OCI-LY1 (cell line): ENCODE results near the gene FERMT1.
"Not testable (repeated sequence)": the region's sequence is repeated elsewhere in the genome, so short reads cannot be mapped to it uniquely, and the experiment has no call there.

Experiments used
- H2AFZ ChIP-seq: fragments of 200-600 bp; sonication (generic), shearing (Covaris generic); 2 replicates; pipeline ENCODE4 v1.6.0; 2014; ENCODE audit warnings: antibody characterized with exemption, mild to moderate bottlenecking, low read length
- H3F3A ChIP-seq: fragments of 200-600 bp; sonication (generic), shearing (Covaris generic); 2 replicates; pipeline ENCODE4 v1.6.0; 2014; ENCODE audit warnings: mild to moderate bottlenecking, antibody characterized with exemption, low read length, moderate library complexity; ENCODE audit not compliant: insufficient read depth
- H3K27ac ChIP-seq: fragments of 200-600 bp; sonication (generic); 2 replicates; pipeline ENCODE4 v1.5.1; 2014; ENCODE audit warnings: low read length, mixed run types, mild to moderate bottlenecking, low read depth; ENCODE audit not compliant: poor library complexity, severe bottlenecking
- H3K27me3 ChIP-seq: fragments of 200-600 bp; sonication (generic); 2 replicates; pipeline ENCODE4 v1.6.0; 2014; ENCODE audit warnings: antibody characterized with exemption, mild to moderate bottlenecking, low read length, moderate library complexity; ENCODE audit not compliant: insufficient read depth
- H3K36me3 ChIP-seq: fragments of 200-600 bp; sonication (generic); 2 replicates; pipeline ENCODE4 v1.6.1; 2014; ENCODE audit warnings: mild to moderate bottlenecking, antibody characterized with exemption, low read length, moderate library complexity, mixed read lengths; ENCODE audit not compliant: insufficient read depth
- H3K4me1 ChIP-seq: fragments of 200-600 bp; sonication (generic); 2 replicates; pipeline ENCODE4 v1.5.1; 2014; ENCODE audit warnings: mild to moderate bottlenecking, low read length, moderate library complexity; ENCODE audit not compliant: insufficient read depth, severe bottlenecking
- H3K4me2 ChIP-seq: fragments of 200-600 bp; sonication (generic), shearing (Covaris generic); 2 replicates; pipeline ENCODE4 v1.6.1; 2014; ENCODE audit warnings: low read length
- H3K4me3 ChIP-seq: fragments of 200-600 bp; sonication (generic); 2 replicates; pipeline ENCODE4 v1.5.1; 2014; ENCODE audit warnings: low read length, low read depth, mild to moderate bottlenecking, mixed read lengths; ENCODE audit not compliant: poor library complexity, severe bottlenecking
- H3K79me2 ChIP-seq: fragments of 200-600 bp; shearing (Covaris generic); 2 replicates; pipeline ENCODE4 v1.6.1; 2016; ENCODE audit warnings: mixed run types, low read length, mixed read lengths; ENCODE audit not compliant: insufficient read depth
- H3K9ac ChIP-seq: fragments of 200-600 bp; sonication (generic), shearing (Covaris generic); 2 replicates; pipeline ENCODE4 v1.6.1; 2014; ENCODE audit warnings: mild to moderate bottlenecking, low read length, mixed read lengths
- H3K9me2 ChIP-seq: fragments of 200-600 bp; sonication (generic), shearing (Covaris generic); 2 replicates; pipeline ENCODE4 v1.6.1; 2014; ENCODE audit warnings: low read depth, mild to moderate bottlenecking, low read length, mixed read lengths
- H3K9me3 ChIP-seq: fragments of 200-600 bp; shearing (Covaris generic); 2 replicates; pipeline ENCODE4 v1.6.1; 2014; ENCODE audit warnings: low read length, mixed read lengths
- H4K20me1 ChIP-seq: fragments of 200-600 bp; sonication (generic), shearing (Covaris generic); 2 replicates; pipeline ENCODE4 v1.6.0; 2016; ENCODE audit warnings: mild to moderate bottlenecking, low read length; ENCODE audit not compliant: insufficient read depth
- CTCF ChIP-seq: fragments of 200-600 bp; sonication (generic), shearing (Covaris generic); IDR thresholded peaks from 2 replicates; pipeline ENCODE4 v1.5.1; 2017; ENCODE audit warnings: mild to moderate bottlenecking, antibody characterized with exemption, low read length, moderate library complexity, mixed read lengths
- EZH2 ChIP-seq: fragments of 200-600 bp; sonication (generic), shearing (Covaris generic); IDR thresholded peaks from 2 replicates; pipeline ENCODE4 v1.8.0; 2017; ENCODE audit warnings: borderline replicate concordance, mixed run types, mild to moderate bottlenecking, antibody characterized with exemption, low read length, moderate library complexity, mixed read lengths

Gene FERMT1

GRCh38 chr20:6115221-6115895, 7.5 kb downstream of the FERMT1 start:
- H3K36me3 ChIP-seq = no peaks in the 10 kb centered on the region

GRCh38 chr20:6114696-6115095, 8.1 kb downstream of the FERMT1 start:
- no peak for TF ChIP-seq CTCF
- TF ChIP-seq EZH2 = no peak
- H3K4me2 ChIP-seq = no peak overlapping the region
- no peak overlapping the region for H3K27ac ChIP-seq
- H4K20me1 ChIP-seq = no peaks in the 10 kb centered on the region
- H3K9me3 ChIP-seq = peaks cover 13% of the 10 kb centered on the region; the same call in 1 of the 2 replicates
- no peaks in the 10 kb centered on the region for H3F3A ChIP-seq
- no peaks in the 10 kb centered on the region for H3K4me1 ChIP-seq
- H3K4me3 ChIP-seq = no peak overlapping the region
- H3K36me3 ChIP-seq = no peaks in the 10 kb centered on the region
- H2AFZ ChIP-seq = no peak overlapping the region
- no peaks in the 10 kb centered on the region for H3K9me2 ChIP-seq
- no peak overlapping the region for H3K9ac ChIP-seq
- no peaks in the 10 kb centered on the region for H3K79me2 ChIP-seq
- no peaks in the 10 kb centered on the region for H3K27me3 ChIP-seq

More at GRCh38 chr20:6115221-6115895, 7.5 kb downstream of the FERMT1 start:
- no peak overlapping the region for H3K9ac ChIP-seq
- H3K9me2 ChIP-seq = no peaks in the 10 kb centered on the region
- H3F3A ChIP-seq = no peaks in the 10 kb centered on the region
- no peaks in the 10 kb centered on the region for H4K20me1 ChIP-seq
- H3K79me2 ChIP-seq = no peaks in the 10 kb centered on the region
- H2AFZ ChIP-seq = no peak overlapping the region
- no peak overlapping the region for H3K4me3 ChIP-seq
- H3K27ac ChIP-seq = no peak overlapping the region
- no peak for TF ChIP-seq EZH2
- TF ChIP-seq CTCF = no peak
- H3K4me2 ChIP-seq = no peak overlapping the region
- H3K27me3 ChIP-seq = no peaks in the 10 kb centered on the region
- peaks cover 13% of the 10 kb centered on the region; the same call in 1 of the 2 replicates for H3K9me3 ChIP-seq
- no peaks in the 10 kb centered on the region for H3K4me1 ChIP-seq

GRCh38 chr20:6113951-6114350, 8.9 kb downstream of the FERMT1 start:
- Histone ChIP-seq H3K36me3 (no peaks in the 10 kb centered on the region), H3K79me2 (no peaks in the 10 kb centered on the region), H3K27me3 (no peaks in the 10 kb centered on the region), H3K9me2 (no peaks in the 10 kb centered on the region), H3K4me1 (no peaks in the 10 kb centered on the region), H4K20me1 (no peaks in the 10 kb centered on the region), H3K4me3 (no peak overlapping the region), H3K27ac (no peak overlapping the region), H3K9me3 (peaks cover 13% of the 10 kb centered on the region; the same call in 1 of the 2 replicates), H3K9ac (no peak overlapping the region), H2AFZ (no peak overlapping the region), H3K4me2 (no peak overlapping the region), H3F3A (no peaks in the 10 kb centered on the region)
- no peak for TF ChIP-seq CTCF
- no peak for TF ChIP-seq EZH2

DNA sequence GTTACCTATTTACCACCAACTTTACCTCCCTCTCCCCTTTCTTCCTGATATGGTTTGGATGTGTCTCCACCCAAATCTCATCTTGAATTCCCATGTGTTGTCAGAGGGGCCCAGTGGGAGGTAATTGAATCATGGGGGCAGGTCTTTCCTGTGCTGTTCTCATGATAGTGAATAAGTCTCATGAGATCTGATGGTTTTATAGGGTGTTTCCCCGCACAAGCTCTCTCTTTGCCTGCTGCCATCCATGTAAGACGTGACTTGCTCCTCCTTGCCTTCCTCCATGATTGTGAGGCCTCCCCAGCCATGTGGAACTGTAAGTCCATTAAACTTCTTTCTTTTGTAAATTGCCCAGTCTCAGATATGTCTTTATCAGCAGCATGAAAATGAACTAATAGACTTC, 9.9 kb downstream of the FERMT1 start:
- H2AFZ ChIP-seq, H3K4me2 ChIP-seq, H3K4me3 ChIP-seq, H3K27ac ChIP-seq, H3K27me3 ChIP-seq, H3K36me3 ChIP-seq, H3K79me2 ChIP-seq, H3K4me1 ChIP-seq, H3F3A ChIP-seq, H3K9me2 ChIP-seq, H4K20me1 ChIP-seq, H3K9ac ChIP-seq: not testable (repeated sequence)
- peaks cover 13% of the 10 kb centered on the region; the same call in 1 of the 2 replicates for H3K9me3 ChIP-seq
